H1 (cell line): Measurements from ENCODE around the gene ELL. TPM values are rescaled to one million over a fixed set of nuclear protein-coding genes. Genes with fewer than 3 reads are reported as not detected.

Experiments used
- CTCF ChIA-PET: fragments of 300-600 bp; sonication (Branson Sonifier 250); formaldehyde crosslinking; loops from one replicate; lab custom pipeline; 2021; ENCODE audit not compliant: partially characterized antibody; lab: Charles Lee
- POLR2A ChIA-PET: fragments of 300-600 bp; sonication (Branson Sonifier 250); formaldehyde crosslinking; loops from one replicate; lab custom pipeline; 2021; ENCODE audit warnings: inconsistent platforms; ENCODE audit not compliant: partially characterized antibody; lab: Charles Lee
- DNase-seq, 2 experiments: peaks; one replicate each; pipeline versions ENCODE4 v3.0.0 to v3.0.0-alpha.2; 2010 to 2022; ENCODE audit warnings: low spot score in 2 of 2, low read depth in 1 of 2, mixed read lengths in 1 of 2
- FAIRE-seq: peaks from 2 replicates; lab custom pipeline; 2011; peaks lifted over from hg19 to GRCh38; lab: Jason Lieb, UNC
- H2AFZ ChIP-seq: 2 replicates; pipeline ENCODE4 v1.8.1; 2012; ENCODE audit warnings: low read length, inconsistent platforms
- H2AK5ac ChIP-seq: 2 replicates; pipeline ENCODE4 v1.6.1; 2013; ENCODE audit warnings: low read depth, low read length
- H2BK120ac ChIP-seq: replicated peaks from 2 replicates; pipeline ENCODE3; 2013; ENCODE audit warnings: low read depth, low read length, inconsistent platforms
- H2BK12ac ChIP-seq: 2 replicates; pipeline ENCODE4 v1.6.1; 2013; ENCODE audit warnings: low read depth, low read length
- H2BK15ac ChIP-seq: 2 replicates; pipeline ENCODE4 v1.6.1; 2013; ENCODE audit warnings: low read length
- H2BK20ac ChIP-seq: 2 replicates; pipeline ENCODE4 v1.6.1; 2013; ENCODE audit warnings: low read length
- H2BK5ac ChIP-seq: 2 replicates; pipeline ENCODE4 v1.6.1; 2013; ENCODE audit warnings: low read depth, low read length
- H3K14ac ChIP-seq: 2 replicates; pipeline ENCODE4 v1.6.1; 2013; ENCODE audit warnings: inconsistent platforms; ENCODE audit not compliant: insufficient read length
- H3K18ac ChIP-seq: 2 replicates; pipeline ENCODE4 v1.6.1; 2013; ENCODE audit warnings: low read length; ENCODE audit errors: extremely low read depth
- H3K23ac ChIP-seq: 2 replicates; pipeline ENCODE4 v1.6.1; 2013; ENCODE audit warnings: inconsistent platforms; ENCODE audit not compliant: insufficient read length
- H3K23me2 ChIP-seq: 2 replicates; pipeline ENCODE4 v1.6.1; 2013; ENCODE audit warnings: low read depth, low read length
- H3K27ac ChIP-seq: 2 replicates; pipeline ENCODE4 v1.6.1; 2011; ENCODE audit warnings: low read depth, low read length, inconsistent platforms
- H3K27me3 ChIP-seq, 4 experiments: replicated peaks in 1 of 4; 1 replicate in 1 of 4; 2 replicates in 3 of 4; pipeline versions ENCODE4 v1.6.1 to v1.8.1; 2011 to 2013; ENCODE audit warnings: low read length in 3 of 4, mild to moderate bottlenecking in 3 of 4, inconsistent platforms in 2 of 4, mixed read lengths in 2 of 4, moderate library complexity in 1 of 4; ENCODE audit not compliant: control insufficient read depth in 3 of 4, insufficient read depth in 3 of 4; ENCODE audit errors: extremely low read depth in 1 of 4
- H3K36me3 ChIP-seq, 4 experiments: 2 replicates each; pipeline versions ENCODE4 v1.6.1 to v1.8.1; 2011 to 2013; ENCODE audit warnings: mild to moderate bottlenecking in 4 of 4, low read length in 3 of 4, moderate library complexity in 2 of 4, control low read depth in 1 of 4, inconsistent platforms in 1 of 4; ENCODE audit not compliant: insufficient read depth in 4 of 4, control insufficient read depth in 2 of 4
- H3K4ac ChIP-seq: replicated peaks from 2 replicates; pipeline ENCODE3; 2013; ENCODE audit warnings: low read length, low read depth, mixed read lengths, inconsistent platforms; ENCODE audit not compliant: insufficient read length
- H3K4me1 ChIP-seq, 4 experiments: replicated peaks in 1 of 4; 1 replicate in 1 of 4; 2 replicates in 3 of 4; pipeline versions ENCODE4 v1.6.1 to v1.8.1; 2011 to 2013; ENCODE audit warnings: low read length in 3 of 4, inconsistent platforms in 2 of 4, mixed read lengths in 1 of 4; ENCODE audit not compliant: insufficient read depth in 4 of 4, control insufficient read depth in 3 of 4
- H3K4me2 ChIP-seq, 2 experiments: 2 replicates each; pipeline versions ENCODE4 v1.6.1 to v1.8.1; 2011 to 2013; ENCODE audit warnings: low read depth in 2 of 2, low read length in 2 of 2, control low read depth in 1 of 2, inconsistent platforms in 1 of 2, mild to moderate bottlenecking in 1 of 2; ENCODE audit not compliant: insufficient read depth in 1 of 2
- H3K4me3 ChIP-seq, 4 experiments: fragments of 200-600, 300-600 bp in 1 of 4; sonication (generic), shearing (Covaris generic), sonication (Bioruptor Twin) in 1 of 4; 2 replicates each; pipeline versions ENCODE4 v1.5.1 to v1.8.1; 2011 to 2016; ENCODE audit warnings: low read length in 4 of 4, low read depth in 3 of 4, control low read depth in 2 of 4, inconsistent platforms in 2 of 4, mild to moderate bottlenecking in 2 of 4, mixed read lengths in 1 of 4, moderate library complexity in 1 of 4; ENCODE audit not compliant: insufficient read depth in 2 of 4; ENCODE audit errors: extremely low read depth in 1 of 4
- H3K56ac ChIP-seq: replicated peaks from 2 replicates; pipeline ENCODE3; 2013; ENCODE audit warnings: low read depth, mild to moderate bottlenecking, mixed read lengths, low read length, inconsistent platforms; ENCODE audit not compliant: insufficient read length
- H3K79me1 ChIP-seq: 2 replicates; pipeline ENCODE4 v1.6.1; 2013; ENCODE audit warnings: low read depth, low read length, control low read depth
- H3K79me2 ChIP-seq, 2 experiments: 2 replicates each; pipeline versions ENCODE4 v1.6.1 to v1.8.1; 2012 to 2013; ENCODE audit warnings: low read length in 2 of 2, mild to moderate bottlenecking in 2 of 2, inconsistent platforms in 1 of 2; ENCODE audit not compliant: insufficient read depth in 2 of 2, control insufficient read depth in 1 of 2
- H3K9ac ChIP-seq, 4 experiments: replicated peaks in 1 of 4; 1 replicate in 1 of 4; 2 replicates in 3 of 4; pipeline versions ENCODE4 v1.6.1 to v1.8.1; 2011 to 2013; ENCODE audit warnings: low read depth in 3 of 4, low read length in 3 of 4, control low read depth in 2 of 4, mild to moderate bottlenecking in 2 of 4, moderate library complexity in 2 of 4, inconsistent platforms in 1 of 4; ENCODE audit errors: extremely low read depth in 1 of 4
- H3K9me3 ChIP-seq, 2 experiments: 2 replicates each; pipeline versions ENCODE4 v1.6.1 to v1.8.1; 2012 to 2013; ENCODE audit warnings: mild to moderate bottlenecking in 2 of 2, moderate library complexity in 2 of 2, control low read depth in 1 of 2, inconsistent platforms in 1 of 2, low read depth in 1 of 2, low read length in 1 of 2, mixed read lengths in 1 of 2; ENCODE audit not compliant: insufficient read depth in 2 of 2
- H4K20me1 ChIP-seq, 2 experiments: replicated peaks in 1 of 2; 2 replicates each; pipeline versions ENCODE3 to v1.8.1; 2011 to 2013; ENCODE audit warnings: inconsistent platforms in 2 of 2, low read length in 2 of 2, mild to moderate bottlenecking in 1 of 2; ENCODE audit not compliant: insufficient read depth in 2 of 2, control insufficient read depth in 1 of 2
- H4K5ac ChIP-seq: 2 replicates; pipeline ENCODE4 v1.6.1; 2013; ENCODE audit warnings: low read length, low read depth, mixed read lengths, inconsistent platforms; ENCODE audit not compliant: insufficient read length
- H4K8ac ChIP-seq: 2 replicates; pipeline ENCODE4 v1.8.0; 2013; ENCODE audit warnings: mild to moderate bottlenecking, moderate library complexity, low read length, inconsistent platforms; ENCODE audit not compliant: insufficient read depth; ENCODE audit errors: extremely low read depth
- H4K91ac ChIP-seq: replicated peaks from 2 replicates; pipeline ENCODE3; 2013; ENCODE audit warnings: low read length, mixed read lengths, inconsistent platforms; ENCODE audit not compliant: insufficient read length
- CEBPB ChIP-seq: IDR thresholded peaks from 2 replicates; pipeline ENCODE4 v1.6.1; 2012; ENCODE audit warnings: low read depth, low read length
- CREB1 ChIP-seq: IDR thresholded peaks from 2 replicates; pipeline ENCODE4 v1.6.1; 2012; ENCODE audit warnings: inconsistent platforms
- KDM4A ChIP-seq: IDR thresholded peaks from one replicate; pipeline ENCODE4 v1.7.1; 2012; ENCODE audit warnings: low read depth, mild to moderate bottlenecking, moderate library complexity, low read length, inconsistent platforms; ENCODE audit not compliant: severe bottlenecking
- NANOG ChIP-seq: IDR thresholded peaks from 2 replicates; pipeline ENCODE4 v1.6.1; 2011; ENCODE audit warnings: low read length, low read depth, mild to moderate bottlenecking, inconsistent platforms; ENCODE audit not compliant: insufficient read depth, poor library complexity, severe bottlenecking
- NRF1 ChIP-seq: IDR thresholded peaks from 2 replicates; pipeline ENCODE4 v1.6.1; 2011; ENCODE audit warnings: mild to moderate bottlenecking, low read depth, low read length, improper control_type of control experiment
- POU5F1 ChIP-seq: IDR thresholded peaks from 2 replicates; pipeline ENCODE4 v1.6.1; 2011; ENCODE audit warnings: low read depth, mild to moderate bottlenecking, low read length, moderate library complexity
- SP2 ChIP-seq: IDR thresholded peaks from 2 replicates; pipeline ENCODE4 v1.6.1; 2012; ENCODE audit warnings: mild to moderate bottlenecking, low read length, inconsistent platforms
- TAF1 ChIP-seq: IDR thresholded peaks from 2 replicates; pipeline ENCODE4 v1.6.1; 2011; ENCODE audit warnings: mild to moderate bottlenecking, low read depth, low read length
- WGBS, 2 experiments: shearing (Covaris generic) in 1 of 2; methylation state at CpG; one replicate each; pipeline versions ENCODE4 v1.1.6 to v1.1.7; 2013 to 2015; ENCODE audit warnings: low lambda C conversion rate in 2 of 2, mixed read lengths in 2 of 2, inconsistent platforms in 1 of 2, low coverage in 1 of 2, missing lambda C conversion rate in 1 of 2; ENCODE audit not compliant: insufficient replicate concordance in 2 of 2, insufficient coverage in 1 of 2, insufficient read length in 1 of 2; ENCODE audit errors: extremely low coverage in 1 of 2, missing lambda C conversion rate in 1 of 2; 5-methylcytosine and 5-hydroxymethylcytosine counted together
- polyA plus RNA-seq, 7 experiments: library from polyadenylated mRNA; depleted of rRNA in 3 of 7; stranded (reverse) in 5 of 7; unstranded in 2 of 7; fragments of >200 nt in 5 of 7; fragments of 200-250 nt in 2 of 7; gene quantifications; 1 replicate in 5 of 7; 2 replicates in 1 of 7; 4 replicates in 1 of 7; pipeline versions ENCODE4 v1.2.1 to v1.2.3, GENCODE V29; 2011 to 2013; ENCODE audit warnings: missing spikeins in 2 of 7, mixed read lengths in 2 of 7
- total RNA-seq: library from RNA; stranded (reverse); fragmentation: NEBNext Ultra II Directional; extraction: Animal tissue kit (Norgen Biotek cat#: 25700); gene quantifications from 2 replicates; pipeline ENCODE4 v1.2.1, GENCODE V29; 2021

Gene ELL
- total and polyA plus RNA-seq, 2 of the 8 experiments (the other 6 are each of a cell fraction or from before 2014, with no cell fraction given): 5.2 to 10.5 TPM

DNA sequence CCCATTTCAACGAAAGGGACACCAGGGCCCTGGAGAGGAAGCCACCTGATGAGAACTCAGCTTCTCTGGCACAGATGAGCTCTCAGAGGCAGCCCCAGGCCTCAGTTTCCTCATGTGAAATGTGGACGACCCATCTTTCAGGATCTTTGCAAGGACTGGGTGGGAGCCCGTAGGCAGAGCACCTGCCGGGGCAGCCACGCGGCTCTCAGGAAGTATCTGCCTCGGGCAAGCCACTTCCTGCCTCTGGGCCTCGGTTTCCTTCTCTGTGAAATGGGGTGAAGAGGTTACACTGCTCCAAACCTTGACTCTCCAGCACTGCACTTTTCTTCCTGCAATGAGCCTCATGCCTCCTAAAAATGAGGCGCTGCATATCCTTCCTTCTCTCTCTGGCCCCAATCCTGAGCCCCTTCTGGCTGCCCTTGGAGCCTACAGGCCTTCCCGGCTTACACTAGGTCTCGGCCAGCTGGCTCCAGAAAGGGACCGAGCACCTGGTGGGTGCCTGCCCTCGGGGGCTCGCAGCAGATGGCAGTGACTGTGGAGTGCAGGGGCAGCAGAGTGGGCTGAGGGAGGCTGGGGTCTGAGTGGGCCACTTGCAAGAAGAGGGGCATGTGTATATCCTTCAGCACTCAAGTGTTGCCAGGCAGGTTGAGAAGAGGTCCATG, 99.2 kb downstream of the ELL start:
- Histone ChIP-seq H3K4me1 (peaks cover 0 to 33% (median 24%) of the 10 kb centered on the region in 4 experiments; a peak in 6 of 7 replicates), H2BK15ac (peak overlapping the region; percentile 46; the same call in 1 of the 2 replicates), H2AFZ (no peak overlapping the region), H3K4me3 (no peak overlapping the region), H4K8ac (no peak overlapping the region), H3K36me3 (no peaks in the 10 kb centered on the region), H3K27ac (no peak overlapping the region), H3K4ac (no peak overlapping the region), H4K5ac (no peak overlapping the region), H2BK12ac (peak overlapping the region; percentile 60; the same call in 1 of the 2 replicates), H4K91ac (no peak overlapping the region), H3K56ac (no peak overlapping the region), H3K23ac (no peak overlapping the region), H2AK5ac (no peak overlapping the region), H3K9me3 (no peaks in the 10 kb centered on the region), H3K18ac (no peak overlapping the region; the same call in 1 of the 2 replicates), H3K27me3 (peaks cover 5 to 26% (median 21%) of the 10 kb centered on the region in 4 experiments), H3K79me1 (peaks cover 3% of the 10 kb centered on the region; the same call in 1 of the 2 replicates), H4K20me1 (peaks cover 4 to 16% of the 10 kb centered on the region in 2 experiments), H3K23me2 (peaks cover 11% of the 10 kb centered on the region; the same call in 1 of the 2 replicates), H2BK120ac (no peak overlapping the region), H3K9ac (no peak overlapping the region), H3K4me2 (no peak overlapping the region), H3K14ac (no peak overlapping the region), H2BK5ac (no peak overlapping the region), H3K79me2 (peaks cover 0 to 4% of the 10 kb centered on the region in 2 experiments; a peak in 1 of 4 replicates), H2BK20ac (no peak overlapping the region)
- WGBS, 2 experiments: 88% methylated on average over 14 of the region's 14 CpGs; no CpG with 5 or more reads in 1 of the 2 experiments
- no peak for DNase-seq
- POLR2A ChIA-PET: interaction anchor here (0.6 to 6.8 kb wide), 4 partner anchors 11 to 410 kb away, joined by 3 to 65 read pairs (median 15); no protein-coding TSS in a partner anchor
- FAIRE-seq: no peak
- CTCF ChIA-PET: interaction anchor here (0.6 to 4.1 kb wide), 11 partner anchors 10 to 94 kb away, joined by 3 to 30 read pairs (median 4); no protein-coding TSS in a partner anchor
- no peak for TF ChIP-seq NRF1
- TF ChIP-seq CREB1: no peak
- no peak for TF ChIP-seq NANOG
- no peak for TF ChIP-seq KDM4A
- TF ChIP-seq POU5F1: no peak
- TF ChIP-seq CEBPB: no peak
- TF ChIP-seq TAF1: no peak
- no peak for TF ChIP-seq SP2
